DMS53 (cell line): ENCODE measurements around the gene RAB2B.
"Not testable (repeated sequence)": the region's sequence is repeated elsewhere in the genome, so short reads cannot be mapped to it uniquely, and the experiment has no call there.

Source experiments
- DNase-seq: peaks from one replicate; lab custom pipeline; 2025; lab: John Stamatoyannopoulos, UW

RAB2B gene

DNA sequence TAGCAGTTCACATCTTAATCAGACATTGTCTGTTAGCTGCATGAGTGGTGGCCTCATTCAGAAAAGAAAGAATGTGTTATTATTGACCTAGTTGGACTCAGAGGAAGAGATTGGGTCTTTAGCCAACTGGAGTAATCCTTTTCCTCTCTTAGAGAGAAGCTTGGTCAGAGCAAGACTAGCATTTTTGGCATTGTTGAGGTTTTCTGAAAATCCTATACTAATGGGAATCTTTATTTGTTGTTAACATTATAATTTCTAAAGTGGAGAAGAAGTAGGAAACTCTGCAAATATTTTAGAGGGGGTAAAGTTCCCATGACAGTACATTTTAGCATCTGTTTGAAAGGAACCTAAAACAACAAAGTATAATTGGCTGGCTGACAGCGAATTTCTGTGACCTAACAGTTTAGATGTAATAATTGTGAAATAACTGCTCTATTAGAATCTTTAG is 9.9 kb upstream of the RAB2B start:
- DNase-seq, result no peak

GRCh38 chr14:21476523-21476924 is 235 bp downstream of the RAB2B start:
- peak; percentile 83 for DNase-seq

- DNase-seq, result peak; percentile 2
Observed at GRCh38 chr14:21475767-21476522, 814 bp downstream of the RAB2B start.

GRCh38 chr14:21467616-21468015 is 9.1 kb downstream of the RAB2B start:
- DNase-seq, result no peak

DNA sequence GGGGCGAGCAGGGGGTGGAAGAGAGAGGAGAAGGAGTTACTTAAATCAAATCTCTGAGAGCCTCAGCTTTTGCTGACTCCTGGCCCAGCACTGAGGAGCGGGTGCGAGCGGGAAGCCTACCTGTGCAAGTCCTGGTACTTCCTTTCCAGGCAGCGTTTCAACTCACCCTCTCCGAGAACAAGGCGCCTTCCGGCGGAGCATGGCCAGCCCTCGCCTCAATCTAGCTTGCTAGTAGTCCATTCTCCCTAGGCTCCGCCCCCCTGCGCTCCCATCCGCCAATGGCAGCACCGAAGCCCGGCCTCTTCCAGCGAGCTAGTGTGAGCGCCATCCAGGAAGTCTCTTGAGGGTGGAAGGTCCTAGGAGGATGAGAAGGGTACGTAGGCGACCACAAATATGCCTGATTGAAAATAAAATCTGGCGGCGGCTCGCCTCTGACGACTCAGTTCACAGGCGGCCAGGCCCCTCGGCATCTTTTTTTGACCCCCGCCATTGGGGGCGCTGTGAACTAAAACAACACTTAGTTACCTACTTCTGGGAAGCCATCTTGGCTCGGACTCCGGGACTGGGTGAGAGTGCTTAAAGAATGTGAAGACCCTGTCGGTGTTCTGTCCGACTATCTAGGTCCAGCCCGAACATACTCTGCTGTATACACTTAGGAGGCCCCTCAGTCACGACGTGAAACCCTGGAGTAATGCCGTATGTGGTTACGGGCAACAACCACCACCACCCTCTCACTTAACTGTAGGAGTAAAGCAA is 20.7 kb downstream of the RAB2B start, which contains the start of gene CHD8:
Gene CHD8 (minus strand): TSS at position 212 of the 756 bp plus-strand sequence. CDS start 24,480 bp downstream, outside the sequence.
- DNase-seq, result peak; percentile 96

- DNase-seq, result peak; percentile 51
Observed at GRCh38 chr14:21455592-21455911, 21.2 kb downstream of the RAB2B start.

- peak; percentile 21 for DNase-seq
Observed at GRCh38 chr14:21454843-21455544, 21.8 kb downstream of the RAB2B start.

DNA sequence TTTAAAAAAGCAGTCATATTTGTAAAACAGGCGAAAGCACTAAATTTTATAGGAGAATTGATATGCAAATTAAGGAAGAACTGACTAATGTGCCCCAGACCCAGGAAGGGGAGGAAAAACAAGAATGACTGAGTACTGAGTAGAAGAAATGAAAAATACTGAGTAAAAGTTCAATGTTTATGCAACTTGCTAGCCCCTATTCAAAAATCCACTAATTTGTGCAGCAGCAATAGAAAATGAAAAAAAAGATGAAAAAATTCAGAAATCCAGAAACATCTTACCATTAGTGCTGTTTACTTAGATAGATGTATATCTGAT is 26.9 kb downstream of the RAB2B start:
- no peak for DNase-seq

GRCh38 chr14:21442657-21443056 is 34.1 kb downstream of the RAB2B start:
- not testable (repeated sequence) for DNase-seq

DNA sequence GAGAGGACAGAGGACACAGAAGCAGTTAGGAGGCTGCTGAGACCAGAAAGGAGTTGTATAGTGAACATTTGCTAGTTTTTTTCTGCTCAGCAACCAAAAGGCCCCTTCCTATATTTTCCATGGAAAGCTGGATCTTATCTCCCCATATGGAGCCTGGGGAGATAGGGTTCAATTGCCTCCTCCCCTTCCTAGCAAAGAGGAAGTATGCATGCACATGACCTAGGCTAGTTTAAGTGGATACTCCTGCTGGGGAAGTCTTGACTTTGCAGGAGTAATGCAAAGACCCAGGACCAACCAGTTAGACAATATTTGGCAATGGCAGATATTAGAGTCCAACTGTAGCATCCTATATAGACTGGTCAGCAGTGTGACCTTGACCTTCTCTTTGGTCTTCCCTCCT is 35.9 kb downstream of the RAB2B start:
- DNase-seq, result no peak

GRCh38 chr14:21437063-21437901 is 39.5 kb downstream of the RAB2B start:
- peak; percentile 97 for DNase-seq

GRCh38 chr14:21436567-21437062 is 40.1 kb downstream of the RAB2B start:
- no peak for DNase-seq

DNA sequence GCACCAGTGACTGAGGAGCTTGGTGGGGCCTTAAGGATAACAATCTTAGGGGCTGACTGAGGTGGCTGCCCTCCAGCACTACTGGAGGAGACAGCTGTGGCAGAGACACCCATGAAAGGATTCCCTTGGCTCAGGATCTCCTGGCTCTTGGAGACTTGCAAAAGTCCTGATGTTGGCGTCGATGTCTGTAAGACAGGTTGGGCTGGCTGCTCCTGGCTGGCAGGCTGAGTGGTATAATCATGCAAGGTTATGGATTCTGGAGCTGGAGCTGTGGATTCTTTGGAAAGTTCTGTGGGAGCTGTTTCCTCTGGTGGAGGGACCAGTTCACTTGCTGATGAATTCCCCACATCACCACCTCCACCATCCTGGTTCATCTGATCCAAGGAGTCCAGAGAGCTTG is 45.6 kb downstream of the RAB2B start:
- no peak for DNase-seq

- no peak for DNase-seq
Observed at GRCh38 chr14:21428930-21429329, 47.8 kb downstream of the RAB2B start.

- no peak for DNase-seq
Observed at GRCh38 chr14:21426692-21427091, 50.1 kb downstream of the RAB2B start.

DNA sequence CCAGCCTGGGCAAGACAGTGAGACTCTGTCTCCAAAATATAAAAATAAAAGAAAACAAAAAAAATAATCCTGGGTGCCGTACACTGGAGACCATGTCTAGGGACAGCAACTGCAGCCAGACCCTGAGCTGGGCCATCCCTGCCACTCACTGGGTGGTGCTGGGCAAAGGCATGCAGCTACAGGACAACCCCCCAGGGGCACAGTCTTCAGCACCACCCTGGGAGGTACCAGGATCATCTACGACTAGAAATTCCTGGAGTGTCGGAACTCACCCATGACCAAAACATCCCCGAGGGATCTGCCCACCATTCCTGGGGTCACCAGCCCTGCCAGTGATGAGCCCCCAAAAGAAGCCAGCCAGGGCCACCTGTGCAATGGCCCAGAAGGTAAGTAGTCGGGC is 57.2 kb downstream of the RAB2B start:
- no peak for DNase-seq

- DNase-seq, result no peak
Observed at GRCh38 chr14:21415329-21415728, 61.4 kb downstream of the RAB2B start.

DNA sequence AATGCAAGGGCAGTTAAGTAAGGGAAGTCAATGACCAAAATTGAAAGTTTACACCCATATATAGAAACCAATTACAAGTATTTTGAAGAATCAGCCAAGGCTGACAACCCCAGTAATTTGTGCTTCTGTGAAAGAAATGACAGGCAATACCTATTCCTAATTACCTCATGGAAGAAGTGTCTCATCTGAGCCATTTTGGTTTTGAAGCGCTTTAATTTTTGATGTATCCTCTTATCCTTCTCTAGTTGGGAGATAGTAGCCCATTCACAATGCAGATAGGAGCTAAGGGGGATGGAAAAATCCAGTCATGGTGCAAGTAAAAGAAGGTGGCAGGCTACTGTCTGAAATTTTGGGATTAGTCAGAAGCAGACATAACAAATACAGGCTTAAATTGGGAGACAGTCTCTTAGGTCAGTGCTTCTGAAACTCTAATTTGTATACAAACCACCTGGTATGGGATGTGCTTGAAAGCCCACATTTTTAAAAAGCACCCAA is 62.6 kb downstream of the RAB2B start:
- DNase-seq, result no peak
